GM12872 (cell line): Measurements from ENCODE around the gene S100P.

Experiments used
- TF ChIP-seq, protein P1 (sequence below): IDR thresholded peaks from 3 replicates; pipeline ENCODE4 v1.5.1; 2011; ENCODE audit warnings: low read depth, mild to moderate bottlenecking, low read length, moderate library complexity; ENCODE audit not compliant: insufficient read depth

Gene S100P

DNA sequence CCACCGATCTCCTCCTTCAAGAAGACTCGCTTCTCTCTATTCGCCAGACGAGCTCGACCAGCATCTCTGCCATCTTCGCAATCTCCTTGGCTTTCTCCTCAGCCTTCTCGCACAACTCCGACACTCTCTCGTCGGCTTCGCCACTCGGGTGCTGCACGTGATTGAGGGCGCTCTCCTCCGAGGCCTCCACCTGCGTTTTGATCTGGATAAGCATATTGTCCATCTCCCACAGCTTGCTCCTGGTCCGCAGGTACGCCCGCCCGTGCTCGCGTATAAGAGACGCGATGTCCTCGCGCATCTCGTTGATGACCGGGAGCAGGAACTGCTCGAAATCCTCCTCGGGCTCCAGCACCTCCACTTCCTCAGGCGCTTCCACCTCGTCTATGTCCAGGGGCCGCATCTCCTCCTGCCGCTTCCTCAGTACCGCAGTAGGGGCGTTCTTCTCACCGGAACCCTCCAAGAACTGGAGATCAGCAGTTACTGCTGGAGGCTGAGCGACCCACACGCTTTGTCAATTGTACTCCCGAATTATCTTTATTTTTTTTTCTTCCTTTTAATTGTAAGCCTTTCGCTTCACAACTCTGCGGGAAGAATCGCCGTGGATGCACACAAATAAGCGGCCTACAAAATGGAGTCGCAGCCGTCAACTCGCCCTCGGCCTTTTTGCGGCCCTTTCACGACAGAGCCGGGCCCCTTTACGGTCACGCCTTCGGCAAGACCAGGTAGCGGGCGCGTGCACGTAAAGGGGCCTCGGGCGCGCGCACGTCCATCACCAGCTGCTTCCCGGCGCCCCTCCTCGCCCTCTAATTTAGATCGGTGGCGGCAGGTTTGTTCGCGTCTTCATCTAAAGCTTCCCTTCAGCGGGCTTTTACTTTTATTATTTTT, 15.8 kb downstream of the S100P start, which contains the start of gene MRFAP1L1:
Gene MRFAP1L1 (minus strand): TSS at position 636 of the 885 bp plus-strand sequence. CDS start 236 bp downstream, at position 400.
- TF ChIP-seq, protein P1, sequence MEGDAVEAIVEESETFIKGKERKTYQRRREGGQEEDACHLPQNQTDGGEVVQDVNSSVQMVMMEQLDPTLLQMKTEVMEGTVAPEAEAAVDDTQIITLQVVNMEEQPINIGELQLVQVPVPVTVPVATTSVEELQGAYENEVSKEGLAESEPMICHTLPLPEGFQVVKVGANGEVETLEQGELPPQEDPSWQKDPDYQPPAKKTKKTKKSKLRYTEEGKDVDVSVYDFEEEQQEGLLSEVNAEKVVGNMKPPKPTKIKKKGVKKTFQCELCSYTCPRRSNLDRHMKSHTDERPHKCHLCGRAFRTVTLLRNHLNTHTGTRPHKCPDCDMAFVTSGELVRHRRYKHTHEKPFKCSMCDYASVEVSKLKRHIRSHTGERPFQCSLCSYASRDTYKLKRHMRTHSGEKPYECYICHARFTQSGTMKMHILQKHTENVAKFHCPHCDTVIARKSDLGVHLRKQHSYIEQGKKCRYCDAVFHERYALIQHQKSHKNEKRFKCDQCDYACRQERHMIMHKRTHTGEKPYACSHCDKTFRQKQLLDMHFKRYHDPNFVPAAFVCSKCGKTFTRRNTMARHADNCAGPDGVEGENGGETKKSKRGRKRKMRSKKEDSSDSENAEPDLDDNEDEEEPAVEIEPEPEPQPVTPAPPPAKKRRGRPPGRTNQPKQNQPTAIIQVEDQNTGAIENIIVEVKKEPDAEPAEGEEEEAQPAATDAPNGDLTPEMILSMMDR: 0 out of 3 replicates have a peak, but pooled peaks have one; percentile 16

DNA sequence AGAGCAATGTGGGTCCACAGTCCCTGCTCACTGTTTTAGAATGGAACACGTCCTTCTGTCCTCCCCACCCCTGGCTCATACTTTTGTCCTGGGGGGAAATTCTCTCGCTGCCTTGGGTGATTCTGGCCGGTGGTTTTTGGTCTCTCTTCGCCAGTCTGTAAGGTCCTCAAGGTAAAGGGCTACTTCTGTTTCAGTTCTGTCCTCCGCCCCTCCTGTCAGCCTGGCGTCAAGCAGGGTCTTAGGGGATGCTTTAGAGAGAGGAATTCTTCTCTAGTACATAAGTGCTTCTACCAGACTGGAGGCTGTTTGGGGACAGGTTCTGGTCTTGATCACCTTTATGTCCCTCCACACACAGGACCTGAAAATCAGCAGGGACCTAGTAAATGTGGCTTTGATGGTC, 16.6 kb downstream of the S100P start:
- TF ChIP-seq, protein P1: no peak

DNA sequence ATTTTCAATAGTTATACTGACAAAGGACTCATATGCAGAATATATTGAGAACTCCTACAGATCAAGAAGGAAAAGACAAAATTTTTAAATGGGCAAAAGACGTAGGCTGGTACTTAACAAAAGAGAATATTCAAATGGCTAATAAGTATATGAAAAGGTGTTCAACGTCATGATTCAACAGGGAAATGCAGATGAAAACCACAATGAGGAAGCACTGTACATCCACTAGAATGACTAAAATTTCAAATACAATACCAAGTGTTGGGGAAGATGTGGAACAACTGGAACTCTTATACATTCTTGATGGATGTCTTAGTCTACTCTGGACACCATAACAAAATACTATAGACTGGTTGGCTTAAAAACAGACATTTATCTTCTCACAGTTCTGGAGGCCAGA, 17.3 kb downstream of the S100P start:
- TF ChIP-seq, protein P1: no peak

DNA sequence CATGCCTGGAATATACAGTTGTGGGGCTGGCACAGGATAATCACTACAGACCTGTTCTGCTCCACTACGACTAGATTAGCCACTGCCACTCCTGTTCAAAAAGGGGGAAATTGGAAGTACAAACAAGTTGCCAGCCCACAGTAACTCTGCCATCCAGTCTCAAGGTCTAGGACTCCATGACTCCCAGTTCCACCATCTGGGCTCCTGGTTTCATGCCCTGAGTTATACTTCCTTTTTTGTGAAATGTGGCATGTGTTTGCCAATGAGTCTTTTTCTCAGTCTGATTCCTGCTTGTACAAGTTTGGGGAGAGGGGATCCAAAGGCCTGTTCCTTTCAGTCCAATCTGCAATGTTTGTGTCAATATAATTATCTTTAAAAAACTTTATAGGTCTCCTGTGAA, 21.3 kb downstream of the S100P start:
- TF ChIP-seq, protein P1: no peak

DNA sequence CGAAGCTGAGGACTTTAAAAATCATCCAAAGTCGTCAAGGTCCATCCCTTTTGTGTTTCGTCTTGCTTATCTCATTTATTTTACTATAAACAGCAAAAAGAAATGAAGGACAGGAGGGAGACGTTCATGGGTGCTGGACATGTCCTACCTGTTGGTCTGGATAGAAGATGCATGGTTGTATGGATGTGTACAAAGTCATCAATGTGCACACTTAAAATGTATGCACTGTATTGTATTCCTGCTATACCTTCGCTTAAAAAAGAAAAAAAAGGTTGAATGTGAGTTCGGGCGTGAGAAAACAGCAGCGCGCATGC, 22.0 kb downstream of the S100P start:
- TF ChIP-seq, protein P1: no peak

DNA sequence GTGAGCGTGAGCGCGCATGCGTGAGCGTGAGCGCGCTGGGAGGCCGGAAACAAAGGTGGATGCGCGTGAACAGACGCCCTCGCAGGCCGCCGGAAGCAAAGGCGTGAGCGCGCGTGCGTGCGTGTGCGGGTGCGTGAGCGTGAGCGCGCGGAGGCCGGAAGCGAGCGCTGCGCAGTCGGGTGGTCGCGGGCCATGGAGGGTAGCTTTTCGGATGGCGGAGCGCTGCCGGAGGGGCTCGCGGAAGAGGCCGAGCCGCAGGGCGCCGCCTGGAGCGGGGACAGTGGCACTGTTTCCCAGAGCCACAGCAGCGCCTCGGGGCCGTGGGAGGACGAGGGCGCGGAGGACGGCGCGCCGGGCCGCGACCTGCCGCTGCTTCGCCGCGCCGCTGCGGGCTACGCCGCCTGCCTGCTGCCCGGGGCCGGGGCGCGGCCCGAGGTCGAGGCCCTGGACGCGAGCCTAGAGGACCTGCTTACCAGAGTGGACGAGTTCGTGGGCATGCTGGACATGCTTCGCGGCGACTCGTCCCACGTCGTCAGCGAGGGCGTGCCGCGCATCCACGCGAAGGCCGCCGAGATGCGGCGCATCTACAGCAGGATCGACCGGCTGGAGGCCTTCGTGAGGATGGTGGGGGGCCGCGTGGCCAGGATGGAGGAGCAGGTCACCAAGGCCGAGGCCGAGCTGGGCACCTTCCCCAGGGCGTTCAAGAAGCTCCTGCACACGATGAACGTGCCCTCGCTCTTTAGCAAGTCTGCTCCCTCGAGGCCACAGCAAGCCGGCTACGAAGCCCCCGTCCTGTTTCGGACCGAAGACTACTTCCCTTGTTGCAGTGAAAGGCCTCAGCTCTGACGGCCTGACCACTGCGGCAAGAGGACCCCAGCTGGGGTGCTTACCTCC, 22.6 kb downstream of the S100P start, which contains the start of gene BLOC1S4:
Gene BLOC1S4 (plus strand): TSS at position 157 of the 894 bp plus-strand sequence. CDS start 36 bp downstream, at position 193.
- TF ChIP-seq, protein P1: no peak

DNA sequence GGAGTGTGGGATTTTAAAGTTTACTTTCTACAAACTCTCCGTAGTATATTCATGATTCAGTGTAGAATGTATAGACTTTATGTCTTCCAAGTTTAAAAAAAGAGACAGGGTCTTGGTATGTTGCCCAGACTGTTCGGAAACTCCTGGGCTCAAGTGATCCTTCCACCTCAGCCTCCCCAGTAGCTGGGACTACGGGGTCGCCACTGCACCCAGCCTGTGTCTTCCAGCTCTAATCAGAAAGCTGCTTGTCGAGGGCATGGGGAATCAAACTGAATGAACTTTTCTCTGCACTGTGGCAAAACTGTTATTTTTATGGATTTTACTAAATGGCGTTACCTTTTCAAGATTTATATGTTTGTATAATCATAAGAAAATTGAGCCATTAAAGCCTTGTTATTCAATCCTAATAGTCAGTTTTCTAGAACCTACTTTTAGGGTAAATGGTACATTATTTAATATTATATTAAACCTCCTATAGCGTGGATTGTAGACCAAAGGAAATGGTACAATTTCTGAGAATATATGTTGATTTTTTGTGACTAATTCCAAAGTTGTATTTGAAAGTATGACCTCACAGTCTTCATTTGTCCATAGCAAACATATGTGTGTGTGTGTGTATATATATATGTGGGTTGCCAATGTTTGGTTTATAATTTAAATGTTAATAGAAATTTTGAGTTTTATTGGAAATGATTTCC, 23.4 kb downstream of the S100P start:
- TF ChIP-seq, protein P1: no peak
